Measurements from ENCODE around the gene ANAPC2. TPM values are rescaled to one million over a fixed set of nuclear protein-coding genes. Genes with fewer than 3 reads are reported as not detected.

ANAPC2 gene
- polyA plus RNA-seq, 2 of the 4 experiments (the other 2 are of a cell fraction): 17.5 to 40.7 TPM

GRCh38 chr9:137205126-137206069 is 17.0 kb upstream of the ANAPC2 start, which contains the start of the genes NDOR1 and TMEM203:
NDOR1 (plus strand) TSS chr9:137205700; CDS start chr9:137205778, 78 bp downstream.
TMEM203 (minus strand) TSS chr9:137205648; CDS start chr9:137205414, 234 bp downstream.
- DNase-seq (ENCODE audit: low read depth in 1 of 2, low spot score in 1 of 2): peak; percentile 84 to 91
- WGBS (ENCODE audit: missing lambda C conversion rate): 4% methylated on average over 27 of the region's 98 CpGs

GRCh38 chr9:137204731-137205125 is 16.4 kb upstream of the ANAPC2 start:
- peak overlapping the region; percentile 93 for H3K4me3 ChIP-seq
- FAIRE-seq (no peak), DNase-seq (ENCODE audit: low read depth in 1 of 2, low spot score in 1 of 2) (no peak), ATAC-seq (no peak)
- WGBS (ENCODE audit: missing lambda C conversion rate): 26% methylated on average over 21 of the region's 21 CpGs
- H3K4me2 ChIP-seq: peak overlapping the region; percentile 86
- H3K9me3 ChIP-seq: no peaks in the 10 kb centered on the region
- peak overlapping the region; percentile 93 to 97 for H3K27ac ChIP-seq
- no peak for TF ChIP-seq TP53 (CRISPR knock-in tag; IDR thresholded peaks at IDR 0.05)
- TF ChIP-seq CHD4 (IDR thresholded peaks at IDR 0.05; ENCODE audit: borderline replicate concordance): no peak
- no peak for TF ChIP-seq CEBPB (IDR thresholded peaks at IDR 0.05)
- TF ChIP-seq EHMT2 (IDR thresholded peaks at IDR 0.05; ENCODE audit: low read depth): no peak
- TF ChIP-seq KDM1A (IDR thresholded peaks at IDR 0.05; ENCODE audit: low read depth): no peak
- TF ChIP-seq HOXB13 (CRISPR knock-in tag; IDR thresholded peaks at IDR 0.05; ENCODE audit: low read depth): no peak
- TF ChIP-seq ATOH8 (CRISPR knock-in tag; IDR thresholded peaks at IDR 0.05; ENCODE audit: low read depth): no peak
- TF ChIP-seq HEYL (CRISPR knock-in tag; IDR thresholded peaks at IDR 0.05): no peak
- CTCF ChIA-PET: interaction anchor here (0.8 to 4.0 kb wide), 8 partner anchors 9 to 141 kb away, joined by 3 to 24 read pairs (median 4); partner anchors contain the start of genes RNF208, RNF224 and SSNA1
- peaks cover 30% of the 10 kb centered on the region for H3K4me1 ChIP-seq
- POLR2A ChIA-PET: interaction anchor here (1.0 to 1.5 kb wide), 4 partner anchors 16 to 41 kb away, joined by 3 to 4 read pairs (median 4); no protein-coding TSS in a partner anchor

More at GRCh38 chr9:137205126-137206069, 17.0 kb upstream of the ANAPC2 start, which contains the start of the genes NDOR1 and TMEM203:
- ChIA-PET POLR2A (interaction anchor here (1.0 to 1.5 kb wide), 5 partner anchors 16 to 42 kb away, joined by 3 to 5 read pairs (median 4); partner anchors contain the start of gene TUBB4B), CTCF (interaction anchor here (0.8 to 4.0 kb wide), 7 partner anchors 10 to 32 kb away, joined by 3 to 24 read pairs (median 4); partner anchors contain the start of genes RNF208, RNF224 and SSNA1)
- Histone ChIP-seq H3K4me2 (peak within 1 kb of the TSS; percentile 86), H3K4me3 (peak within 1 kb of the TSS; percentile 93), H3K9me3 (no peaks in the 10 kb centered on the region), H3K4me1 (peaks cover 28% of the 10 kb centered on the region), H3K27ac (peak within 1 kb of the TSS; percentile 93 to 97)
- FAIRE-seq: no peak
- TF ChIP-seq, protein P1, sequence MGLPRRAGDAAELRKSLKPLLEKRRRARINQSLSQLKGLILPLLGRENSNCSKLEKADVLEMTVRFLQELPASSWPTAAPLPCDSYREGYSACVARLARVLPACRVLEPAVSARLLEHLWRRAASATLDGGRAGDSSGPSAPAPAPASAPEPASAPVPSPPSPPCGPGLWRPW (IDR thresholded peaks at IDR 0.05): no peak
- TF ChIP-seq MAZ (IDR thresholded peaks at IDR 0.05; ENCODE audit: borderline replicate concordance, low read depth, low read length): no peak
- TF ChIP-seq RNF2 (IDR thresholded peaks at IDR 0.05; ENCODE audit: borderline replicate concordance, low read depth): no peak
- no peak for TF ChIP-seq JUNB (IDR thresholded peaks at IDR 0.05)
- TF ChIP-seq NPAS2 (CRISPR knock-in tag; IDR thresholded peaks at IDR 0.05; ENCODE audit: borderline replicate concordance): no peak
- no peak for TF ChIP-seq CBX2 (IDR thresholded peaks at IDR 0.05; ENCODE audit: borderline replicate concordance, low read depth)
- TF ChIP-seq PHF8 (IDR thresholded peaks at IDR 0.05; ENCODE audit: borderline replicate concordance, low read depth): peak; percentile 57; the same call in 1 of the 2 replicates
- TF ChIP-seq HOXA7 (CRISPR knock-in tag; IDR thresholded peaks at IDR 0.05): no peak
- no peak for TF ChIP-seq HDAC2 (IDR thresholded peaks at IDR 0.05)
- 0 out of 2 replicates have a peak, but pooled peaks have one; percentile 9 for TF ChIP-seq ESRRA (IDR thresholded peaks at IDR 0.05; ENCODE audit: borderline replicate concordance, low read length)
- TF ChIP-seq KDM5A (IDR thresholded peaks at IDR 0.05): peak; percentile 95
- TF ChIP-seq ZNF302 (CRISPR knock-in tag; IDR thresholded peaks at IDR 0.05): no peak
- TF ChIP-seq BHLHE40 (IDR thresholded peaks at IDR 0.05; ENCODE audit: low read depth, low read length): no peak
- peak; percentile 74 for TF ChIP-seq POLR2A (IDR thresholded peaks at IDR 0.05; ENCODE audit: low read length)
- 0 out of 2 replicates have a peak, but pooled peaks have one; percentile 20 for TF ChIP-seq HOXB5 (CRISPR knock-in tag; IDR thresholded peaks at IDR 0.05)
- TF ChIP-seq, protein P2, sequence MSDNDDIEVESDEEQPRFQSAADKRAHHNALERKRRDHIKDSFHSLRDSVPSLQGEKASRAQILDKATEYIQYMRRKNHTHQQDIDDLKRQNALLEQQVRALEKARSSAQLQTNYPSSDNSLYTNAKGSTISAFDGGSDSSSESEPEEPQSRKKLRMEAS (IDR thresholded peaks at IDR 0.05): peak; percentile 86
- TF ChIP-seq JUN (IDR thresholded peaks at IDR 0.05): peak; percentile 77 to 93
- no peak for TF ChIP-seq RAD21 (conservative IDR thresholded peaks at IDR 0.05 in 1 of 2, IDR thresholded peaks at IDR 0.05 in 1 of 2)
- TF ChIP-seq ATOH8 (CRISPR knock-in tag; IDR thresholded peaks at IDR 0.05; ENCODE audit: low read depth): no peak
- TF ChIP-seq, protein P3, sequence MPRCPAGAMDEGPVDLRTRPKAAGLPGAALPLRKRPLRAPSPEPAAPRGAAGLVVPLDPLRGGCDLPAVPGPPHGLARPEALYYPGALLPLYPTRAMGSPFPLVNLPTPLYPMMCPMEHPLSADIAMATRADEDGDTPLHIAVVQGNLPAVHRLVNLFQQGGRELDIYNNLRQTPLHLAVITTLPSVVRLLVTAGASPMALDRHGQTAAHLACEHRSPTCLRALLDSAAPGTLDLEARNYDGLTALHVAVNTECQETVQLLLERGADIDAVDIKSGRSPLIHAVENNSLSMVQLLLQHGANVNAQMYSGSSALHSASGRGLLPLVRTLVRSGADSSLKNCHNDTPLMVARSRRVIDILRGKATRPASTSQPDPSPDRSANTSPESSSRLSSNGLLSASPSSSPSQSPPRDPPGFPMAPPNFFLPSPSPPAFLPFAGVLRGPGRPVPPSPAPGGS (IDR thresholded peaks at IDR 0.05): peak; percentile 83; the same call in 1 of the 3 replicates
- TF ChIP-seq, protein P4, sequence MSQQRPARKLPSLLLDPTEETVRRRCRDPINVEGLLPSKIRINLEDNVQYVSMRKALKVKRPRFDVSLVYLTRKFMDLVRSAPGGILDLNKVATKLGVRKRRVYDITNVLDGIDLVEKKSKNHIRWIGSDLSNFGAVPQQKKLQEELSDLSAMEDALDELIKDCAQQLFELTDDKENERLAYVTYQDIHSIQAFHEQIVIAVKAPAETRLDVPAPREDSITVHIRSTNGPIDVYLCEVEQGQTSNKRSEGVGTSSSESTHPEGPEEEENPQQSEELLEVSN (IDR thresholded peaks at IDR 0.05; ENCODE audit: borderline replicate concordance, low read depth): peak; percentile 71
- ATAC-seq: peak; percentile 69 to 70
